H9 (cell line): ENCODE measurements around the gene OSBPL1A. TPM values are rescaled to one million over a fixed set of nuclear protein-coding genes. Genes with fewer than 3 reads are reported as not detected.

Source experiments
- DNase-seq: peaks from one replicate; pipeline ENCODE4 v3.0.0-alpha.2; 2017
- H2AFZ ChIP-seq: one replicate; pipeline ENCODE4 v1.6.1; 2013; ENCODE audit warnings: mild to moderate bottlenecking, low read length, control low read depth, moderate library complexity
- H2AK5ac ChIP-seq: 2 replicates; pipeline ENCODE4 v1.6.1; 2013; ENCODE audit warnings: low read length, control low read depth, mixed read lengths; ENCODE audit not compliant: insufficient read length
- H2BK120ac ChIP-seq: one replicate; pipeline ENCODE4 v1.6.1; 2013; ENCODE audit warnings: low read depth, mild to moderate bottlenecking, low read length, control low read depth, inconsistent platforms; ENCODE audit not compliant: poor library complexity, severe bottlenecking
- H2BK12ac ChIP-seq: 2 replicates; pipeline ENCODE4 v1.6.1; 2013; ENCODE audit warnings: low read length, control low read depth, mixed read lengths, low read depth; ENCODE audit not compliant: insufficient read length
- H2BK15ac ChIP-seq: 2 replicates; pipeline ENCODE4 v1.6.1; 2013; ENCODE audit warnings: low read depth, low read length, control low read depth
- H2BK20ac ChIP-seq: one replicate; pipeline ENCODE4 v1.6.1; 2013; ENCODE audit warnings: low read depth, mild to moderate bottlenecking, low read length, control low read depth, inconsistent platforms; ENCODE audit not compliant: poor library complexity, severe bottlenecking
- H2BK5ac ChIP-seq: 2 replicates; pipeline ENCODE4 v1.6.1; 2013; ENCODE audit warnings: low read length, control low read depth, mixed read lengths; ENCODE audit not compliant: insufficient read length
- H3K14ac ChIP-seq: 2 replicates; pipeline ENCODE4 v1.6.1; 2013; ENCODE audit warnings: low read length, control low read depth; ENCODE audit not compliant: insufficient read depth
- H3K18ac ChIP-seq: 2 replicates; pipeline ENCODE4 v1.6.1; 2013; ENCODE audit warnings: low read depth, mild to moderate bottlenecking, mixed read lengths, low read length, control low read depth; ENCODE audit not compliant: insufficient read length
- H3K23ac ChIP-seq: 2 replicates; pipeline ENCODE4 v1.6.1; 2013; ENCODE audit warnings: low read length, control low read depth, mixed read lengths, low read depth; ENCODE audit not compliant: insufficient read length
- H3K23me2 ChIP-seq: 2 replicates; pipeline ENCODE4 v1.6.1; 2013; ENCODE audit warnings: low read depth, mild to moderate bottlenecking, mixed read lengths, low read length, control low read depth; ENCODE audit not compliant: insufficient read length, poor library complexity, severe bottlenecking
- H3K27ac ChIP-seq: 2 replicates; pipeline ENCODE4 v1.5.1; 2013; ENCODE audit warnings: low read length, control low read depth, mixed read lengths, low read depth; ENCODE audit not compliant: insufficient read length
- H3K27me3 ChIP-seq: 2 replicates; pipeline ENCODE4 v1.6.1; 2013; ENCODE audit warnings: low read length, control low read depth, inconsistent platforms; ENCODE audit not compliant: insufficient read depth
- H3K4ac ChIP-seq: 2 replicates; pipeline ENCODE4 v1.6.1; 2013; ENCODE audit warnings: low read depth, mild to moderate bottlenecking, control low read depth, inconsistent platforms, low read length, moderate library complexity
- H3K4me1 ChIP-seq: 2 replicates; pipeline ENCODE4 v1.6.1; 2013; ENCODE audit warnings: low read length, control low read depth, inconsistent platforms; ENCODE audit not compliant: insufficient read depth
- H3K4me2 ChIP-seq: 2 replicates; pipeline ENCODE4 v1.6.1; 2013; ENCODE audit warnings: low read length, control low read depth, mixed read lengths; ENCODE audit not compliant: insufficient read length, insufficient read depth
- H3K56ac ChIP-seq: 2 replicates; pipeline ENCODE4 v1.6.1; 2013; ENCODE audit warnings: low read depth, mild to moderate bottlenecking, mixed read lengths, low read length, control low read depth; ENCODE audit not compliant: insufficient read length
- H3K79me1 ChIP-seq: 2 replicates; pipeline ENCODE4 v1.6.1; 2013; ENCODE audit warnings: low read depth, mild to moderate bottlenecking, moderate library complexity, low read length, control low read depth, inconsistent platforms; ENCODE audit not compliant: insufficient read depth, poor library complexity, severe bottlenecking
- H3K79me2 ChIP-seq: 2 replicates; pipeline ENCODE4 v1.6.1; 2013; ENCODE audit warnings: low read length, control low read depth, inconsistent platforms; ENCODE audit not compliant: insufficient read depth
- H3K9ac ChIP-seq: 2 replicates; pipeline ENCODE4 v1.6.1; 2013; ENCODE audit warnings: low read length, control low read depth, mixed read lengths; ENCODE audit not compliant: insufficient read length; ENCODE audit errors: extremely low read depth
- H3K9me3 ChIP-seq: one replicate; pipeline ENCODE4 v1.6.1; 2013; ENCODE audit warnings: low read depth, low read length, inconsistent platforms; ENCODE audit not compliant: control insufficient read depth
- H3T11ph ChIP-seq: one replicate; pipeline ENCODE4 v1.6.1; 2013; ENCODE audit warnings: mild to moderate bottlenecking, low read length, control low read depth, inconsistent platforms
- H4K20me1 ChIP-seq: one replicate; pipeline ENCODE4 v1.6.1; 2013; ENCODE audit not compliant: control insufficient read depth, insufficient read length, insufficient read depth
- H4K5ac ChIP-seq: 2 replicates; pipeline ENCODE4 v1.6.1; 2013; ENCODE audit warnings: low read depth, mild to moderate bottlenecking, mixed read lengths, low read length, control low read depth; ENCODE audit not compliant: insufficient read length
- H4K8ac ChIP-seq: replicated peaks from 2 replicates; pipeline ENCODE4 v1.6.1; 2013; ENCODE audit warnings: low read length, control low read depth, mixed read lengths, low read depth; ENCODE audit not compliant: insufficient read length
- H4K91ac ChIP-seq: 2 replicates; pipeline ENCODE4 v1.6.1; 2013; ENCODE audit warnings: low read depth, mild to moderate bottlenecking, moderate library complexity, mixed read lengths, low read length, control low read depth; ENCODE audit not compliant: insufficient read length
- H3K27ac Mint-ChIP-seq, 3 experiments: 2 replicates in 2 of 3; 3 replicates in 1 of 3; pipeline ENCODE4 v1.8.0; 2020 to 2021; ENCODE audit warnings: mixed read lengths in 3 of 3, mild to moderate bottlenecking in 1 of 3, moderate library complexity in 1 of 3
- H3K27me3 Mint-ChIP-seq: 2 replicates; pipeline ENCODE4 v1.8.0; 2021; ENCODE audit warnings: low read depth, mild to moderate bottlenecking, moderate library complexity, mixed read lengths
- H3K36me3 Mint-ChIP-seq, 3 experiments: 2 replicates in 2 of 3; 3 replicates in 1 of 3; pipeline ENCODE4 v1.8.0; 2020 to 2021; ENCODE audit warnings: low read depth in 3 of 3, mixed read lengths in 3 of 3; ENCODE audit not compliant: insufficient read depth in 1 of 3
- H3K4me1 Mint-ChIP-seq, 2 experiments: 2 replicates each; pipeline ENCODE4 v1.8.0; 2020; ENCODE audit warnings: mixed read lengths in 2 of 2
- H3K4me3 Mint-ChIP-seq, 2 experiments: 2 replicates in 1 of 2; 3 replicates in 1 of 2; pipeline ENCODE4 v1.8.0; 2020 to 2021; ENCODE audit warnings: mild to moderate bottlenecking in 2 of 2, mixed read lengths in 2 of 2, moderate library complexity in 1 of 2
- H3K9me3 Mint-ChIP-seq, 2 experiments: 2 replicates in 1 of 2; 3 replicates in 1 of 2; pipeline ENCODE4 v1.8.0; 2020; ENCODE audit warnings: mild to moderate bottlenecking in 2 of 2, mixed read lengths in 2 of 2, moderate library complexity in 1 of 2
- WGBS: extraction: QIAGEN DNeasy Blood & Tissue Kit; methylation state at CpG from one replicate; pipeline ENCODE4 v1.1.7; 2013; ENCODE audit warnings: missing lambda C conversion rate, low lambda C conversion rate, mixed read lengths; ENCODE audit not compliant: insufficient read length; ENCODE audit errors: extremely low coverage; 5-methylcytosine and 5-hydroxymethylcytosine counted together
- total RNA-seq: library from RNA; stranded (reverse); gene quantifications from 2 replicates; pipeline ENCODE4 v1.2.1, GENCODE V29; 2021
- TF ChIP-seq, protein P1 (sequence below): fragments of 200-600 bp; sonication (generic); conservative IDR thresholded peaks from 3 replicates; pipeline ENCODE4 v1.8.0; 2021; ENCODE audit warnings: antibody characterized with exemption, mild to moderate bottlenecking

OSBPL1A gene
- total RNA-seq, 1 experiment from 2014 or later: 33.9 TPM

DNA sequence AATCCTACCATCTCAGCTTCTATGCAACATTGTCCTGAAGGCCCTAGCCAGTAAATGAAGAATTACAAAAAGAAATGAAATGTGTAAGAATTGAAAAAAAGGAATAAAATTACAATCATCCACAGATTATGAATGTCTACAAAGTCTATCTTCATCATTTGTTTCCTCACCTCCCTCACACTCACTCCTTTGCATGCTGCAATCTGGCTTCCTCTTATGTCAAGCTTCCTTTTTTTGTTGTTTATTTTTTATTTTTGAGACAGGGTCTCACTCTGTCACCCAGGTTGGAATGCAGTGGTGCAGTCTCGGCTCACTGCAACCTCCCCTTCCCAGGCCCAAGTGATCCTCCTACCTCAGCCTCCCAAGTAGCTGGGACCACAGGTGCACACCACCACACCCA lies 129.7 kb downstream of the OSBPL1A start:
- no peaks in the 10 kb centered on the region for H3K9me3 ChIP-seq
- H3K23ac ChIP-seq: no peak overlapping the region
- H3K27me3 ChIP-seq: no peaks in the 10 kb centered on the region
- peak overlapping the region in 1 of 3 experiments; percentile 36; a peak in 1 of 7 replicates for H3K27ac Mint-ChIP-seq
- H3K9ac ChIP-seq: no peak overlapping the region
- no peak overlapping the region for H4K8ac ChIP-seq
- H3K4ac ChIP-seq: no peak overlapping the region
- H3K4me3 Mint-ChIP-seq: no peak overlapping the region
- H3K79me2 ChIP-seq: no peaks in the 10 kb centered on the region; the same call in 1 of the 2 replicates
- no peak overlapping the region for H2BK15ac ChIP-seq
- H2AK5ac ChIP-seq: no peak overlapping the region
- TF ChIP-seq, protein P1, sequence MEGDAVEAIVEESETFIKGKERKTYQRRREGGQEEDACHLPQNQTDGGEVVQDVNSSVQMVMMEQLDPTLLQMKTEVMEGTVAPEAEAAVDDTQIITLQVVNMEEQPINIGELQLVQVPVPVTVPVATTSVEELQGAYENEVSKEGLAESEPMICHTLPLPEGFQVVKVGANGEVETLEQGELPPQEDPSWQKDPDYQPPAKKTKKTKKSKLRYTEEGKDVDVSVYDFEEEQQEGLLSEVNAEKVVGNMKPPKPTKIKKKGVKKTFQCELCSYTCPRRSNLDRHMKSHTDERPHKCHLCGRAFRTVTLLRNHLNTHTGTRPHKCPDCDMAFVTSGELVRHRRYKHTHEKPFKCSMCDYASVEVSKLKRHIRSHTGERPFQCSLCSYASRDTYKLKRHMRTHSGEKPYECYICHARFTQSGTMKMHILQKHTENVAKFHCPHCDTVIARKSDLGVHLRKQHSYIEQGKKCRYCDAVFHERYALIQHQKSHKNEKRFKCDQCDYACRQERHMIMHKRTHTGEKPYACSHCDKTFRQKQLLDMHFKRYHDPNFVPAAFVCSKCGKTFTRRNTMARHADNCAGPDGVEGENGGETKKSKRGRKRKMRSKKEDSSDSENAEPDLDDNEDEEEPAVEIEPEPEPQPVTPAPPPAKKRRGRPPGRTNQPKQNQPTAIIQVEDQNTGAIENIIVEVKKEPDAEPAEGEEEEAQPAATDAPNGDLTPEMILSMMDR: no peak
- no peak overlapping the region for H3K18ac ChIP-seq
- no peak overlapping the region for H2BK12ac ChIP-seq
- peaks cover 17% of the 10 kb centered on the region; the same call in 1 of the 2 replicates for H3K4me1 ChIP-seq
- no CpG with 5 or more reads among the region's 1 CpG for WGBS
- H3K27ac ChIP-seq: no peak overlapping the region
- H2BK120ac ChIP-seq: no peak overlapping the region
- H2BK20ac ChIP-seq: no peak overlapping the region
- no peak overlapping the region for H2AFZ ChIP-seq
- H3K23me2 ChIP-seq: peaks cover 12% of the 10 kb centered on the region
- H3K56ac ChIP-seq: no peak overlapping the region
- DNase-seq: no peak
- H4K91ac ChIP-seq: no peak overlapping the region
- H3K79me1 ChIP-seq: no peaks in the 10 kb centered on the region
- peaks cover 39 to 44% of the 10 kb centered on the region in 2 experiments for H3K4me1 Mint-ChIP-seq
- no peak overlapping the region for H3K4me2 ChIP-seq
- no peaks in the 10 kb centered on the region for H3K27me3 Mint-ChIP-seq
- H3K36me3 Mint-ChIP-seq: peaks cover 0 to 8% (median 3%) of the 10 kb centered on the region in 3 experiments; a peak in 2 of 7 replicates
- H4K20me1 ChIP-seq: peaks cover 2% of the 10 kb centered on the region
- H3K14ac ChIP-seq: no peak overlapping the region
- no peaks in the 10 kb centered on the region for H3K9me3 Mint-ChIP-seq
- H3T11ph ChIP-seq: no peak overlapping the region
- H4K5ac ChIP-seq: no peak overlapping the region
- H2BK5ac ChIP-seq: no peak overlapping the region
